ENCODE measurements around the gene COQ8B.

COQ8B gene

GRCh38 chr19:40739871-40740703, 23.4 kb upstream of the COQ8B start:
- H4K20me1 ChIP-seq (ENCODE audit: insufficient read depth, low read length), result no peaks in the 10 kb centered on the region
- no peak for TF ChIP-seq CTCF (IDR thresholded peaks at IDR 0.05; ENCODE audit: low read length)
- TF ChIP-seq EZH2 (IDR thresholded peaks at IDR 0.05; ENCODE audit: borderline replicate concordance, low read length), result no peak

GRCh38 chr19:40739030-40739839, 22.5 kb upstream of the COQ8B start:
- peaks cover 4% of the 10 kb centered on the region; the same call in 1 of the 2 replicates for H3K36me3 ChIP-seq (ENCODE audit: insufficient read depth, low read length)
- H3K4me3 ChIP-seq (ENCODE audit: low read depth, low read length, poor library complexity, severe bottlenecking), result no peak overlapping the region
- no peaks in the 10 kb centered on the region for H3K27me3 ChIP-seq (ENCODE audit: insufficient read depth, low read length)
- no peaks in the 10 kb centered on the region for H4K20me1 ChIP-seq (ENCODE audit: insufficient read depth, low read length)
- H3K4me2 ChIP-seq (ENCODE audit: low read length), result no peak overlapping the region
- no peaks in the 10 kb centered on the region for H3K9me2 ChIP-seq (ENCODE audit: low read depth, low read length)
- no peak overlapping the region for H3K9ac ChIP-seq (ENCODE audit: low read length)
- H2AFZ ChIP-seq (ENCODE audit: low read length), result no peak overlapping the region
- no peaks in the 10 kb centered on the region for H3F3A ChIP-seq (ENCODE audit: insufficient read depth, low read length)
- no peaks in the 10 kb centered on the region for H3K4me1 ChIP-seq (ENCODE audit: insufficient read depth, low read length, severe bottlenecking)
- H3K9me3 ChIP-seq (ENCODE audit: low read length), result no peaks in the 10 kb centered on the region
- TF ChIP-seq EZH2 (IDR thresholded peaks at IDR 0.05; ENCODE audit: borderline replicate concordance, low read length) (no peak), CTCF (IDR thresholded peaks at IDR 0.05; ENCODE audit: low read length) (no peak)
- H3K27ac ChIP-seq (ENCODE audit: low read depth, low read length, poor library complexity, severe bottlenecking), result no peak overlapping the region
- no peaks in the 10 kb centered on the region for H3K79me2 ChIP-seq (ENCODE audit: insufficient read depth, low read length)

More at GRCh38 chr19:40739871-40740703, 23.4 kb upstream of the COQ8B start:
- Histone ChIP-seq H3K4me1 (ENCODE audit: insufficient read depth, low read length, severe bottlenecking) (no peaks in the 10 kb centered on the region), H3K79me2 (ENCODE audit: insufficient read depth, low read length) (no peaks in the 10 kb centered on the region), H3F3A (ENCODE audit: insufficient read depth, low read length) (no peaks in the 10 kb centered on the region), H3K9me3 (ENCODE audit: low read length) (no peaks in the 10 kb centered on the region), H3K27me3 (ENCODE audit: insufficient read depth, low read length) (no peaks in the 10 kb centered on the region), H3K4me2 (ENCODE audit: low read length) (no peak overlapping the region), H2AFZ (ENCODE audit: low read length) (no peak overlapping the region), H3K9me2 (ENCODE audit: low read depth, low read length) (no peaks in the 10 kb centered on the region), H3K27ac (ENCODE audit: low read depth, low read length, poor library complexity, severe bottlenecking) (no peak overlapping the region), H3K4me3 (ENCODE audit: low read depth, low read length, poor library complexity, severe bottlenecking) (no peak overlapping the region), H3K36me3 (ENCODE audit: insufficient read depth, low read length) (peaks cover 4% of the 10 kb centered on the region; the same call in 1 of the 2 replicates), H3K9ac (ENCODE audit: low read length) (no peak overlapping the region)

- H3K79me2 ChIP-seq (ENCODE audit: insufficient read depth, low read length), result no peaks in the 10 kb centered on the region
- TF ChIP-seq CTCF (IDR thresholded peaks at IDR 0.05; ENCODE audit: low read length) (no peak), EZH2 (IDR thresholded peaks at IDR 0.05; ENCODE audit: borderline replicate concordance, low read length) (no peak)
- H3K27ac ChIP-seq (ENCODE audit: low read depth, low read length, poor library complexity, severe bottlenecking), result no peak overlapping the region
- no peaks in the 10 kb centered on the region for H3K27me3 ChIP-seq (ENCODE audit: insufficient read depth, low read length)
- H3K4me2 ChIP-seq (ENCODE audit: low read length), result no peak overlapping the region
- H3K9ac ChIP-seq (ENCODE audit: low read length), result no peak overlapping the region
- H3K9me2 ChIP-seq (ENCODE audit: low read depth, low read length), result no peaks in the 10 kb centered on the region
- H3K4me3 ChIP-seq (ENCODE audit: low read depth, low read length, poor library complexity, severe bottlenecking), result no peak overlapping the region
- no peaks in the 10 kb centered on the region for H4K20me1 ChIP-seq (ENCODE audit: insufficient read depth, low read length)
- no peak overlapping the region for H2AFZ ChIP-seq (ENCODE audit: low read length)
- no peaks in the 10 kb centered on the region for H3F3A ChIP-seq (ENCODE audit: insufficient read depth, low read length)
- H3K36me3 ChIP-seq (ENCODE audit: insufficient read depth, low read length), result peaks cover 8% of the 10 kb centered on the region; the same call in 1 of the 2 replicates
- H3K4me1 ChIP-seq (ENCODE audit: insufficient read depth, low read length, severe bottlenecking), result no peaks in the 10 kb centered on the region
- no peaks in the 10 kb centered on the region for H3K9me3 ChIP-seq (ENCODE audit: low read length)
Measured at GRCh38 chr19:40737102-40737644, 20.5 kb upstream of the COQ8B start.

Measured in OCI-LY1 (cell line).